ENCODE results near the gene FNDC10. TPM values are rescaled to one million over a fixed set of nuclear protein-coding genes. Genes with fewer than 3 reads are reported as not detected.
"Not testable (repeated sequence)": the region's sequence is repeated elsewhere in the genome, so short reads cannot be mapped to it uniquely, and the experiment has no call there.

FNDC10 gene
- total RNA-seq: 1 to 10 TPM in 1 of 2 donors, under 1 TPM in 1; 0.54 to 2.7 TPM

DNA sequence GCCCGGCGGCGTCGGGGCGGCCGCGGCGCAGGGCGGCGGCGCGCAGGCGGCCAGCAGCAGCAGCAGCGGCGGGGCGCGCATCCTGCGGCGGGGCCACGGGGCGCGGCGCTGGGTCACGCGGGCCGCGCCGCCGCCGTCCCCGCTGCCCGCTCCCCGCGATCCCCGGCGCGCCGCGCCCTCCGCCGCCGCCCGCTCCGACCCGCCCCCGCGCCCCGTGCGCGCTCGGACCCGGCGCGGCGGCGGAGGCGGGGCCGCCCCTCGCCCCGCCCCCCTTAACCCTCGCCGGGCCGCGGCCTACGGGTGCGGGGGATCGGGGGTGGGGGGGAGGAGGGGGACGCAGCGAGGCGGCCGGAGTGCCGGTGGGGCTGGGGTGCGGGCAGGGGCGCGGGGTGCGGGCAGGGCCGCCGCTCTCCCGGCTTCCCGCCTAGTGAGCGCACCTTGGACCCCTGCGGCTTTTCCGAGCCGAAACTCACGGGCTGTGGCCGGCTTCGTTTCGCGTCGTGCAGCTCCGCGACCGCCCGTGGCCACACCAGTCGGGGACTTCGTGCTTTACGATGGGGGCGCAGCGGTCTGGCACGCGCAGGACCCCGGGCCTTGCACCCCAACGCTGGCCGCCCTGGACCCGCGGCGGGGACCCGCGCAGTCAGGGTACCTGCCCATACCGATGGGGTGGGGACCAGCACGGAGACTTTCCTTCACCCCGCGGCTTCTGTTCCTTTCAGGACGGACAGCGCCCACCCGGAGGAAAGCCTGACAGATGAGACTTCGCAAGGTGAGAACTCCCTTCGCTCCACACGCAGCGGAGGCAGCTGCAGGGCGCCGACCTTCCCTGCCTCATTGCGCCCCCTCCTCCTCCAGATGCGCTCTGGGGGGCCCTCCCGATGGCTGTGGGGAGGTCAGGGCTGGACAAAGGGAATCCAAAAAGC is at the start of gene FNDC10:
Gene FNDC10, minus strand, starts transcription at position 201 of the 926 bp plus-strand sequence. Its CDS starts 120 bp downstream, at position 81.
- DNase-seq (ENCODE audit: low spot score) (no peak), ATAC-seq (ENCODE audit: insufficient number of reproducible peaks, low FRiP score, low read depth) (no peak)
- no peaks in the 10 kb centered on the region for H3K36me3 ChIP-seq
- H3K9me3 ChIP-seq: no peaks in the 10 kb centered on the region
- H3K4me1 ChIP-seq (ENCODE audit: control insufficient read depth in 1 of 2, low read depth in 2 of 2): peaks cover 0 to 14% of the 10 kb centered on the region in 2 donors
- TF ChIP-seq, protein P1, sequence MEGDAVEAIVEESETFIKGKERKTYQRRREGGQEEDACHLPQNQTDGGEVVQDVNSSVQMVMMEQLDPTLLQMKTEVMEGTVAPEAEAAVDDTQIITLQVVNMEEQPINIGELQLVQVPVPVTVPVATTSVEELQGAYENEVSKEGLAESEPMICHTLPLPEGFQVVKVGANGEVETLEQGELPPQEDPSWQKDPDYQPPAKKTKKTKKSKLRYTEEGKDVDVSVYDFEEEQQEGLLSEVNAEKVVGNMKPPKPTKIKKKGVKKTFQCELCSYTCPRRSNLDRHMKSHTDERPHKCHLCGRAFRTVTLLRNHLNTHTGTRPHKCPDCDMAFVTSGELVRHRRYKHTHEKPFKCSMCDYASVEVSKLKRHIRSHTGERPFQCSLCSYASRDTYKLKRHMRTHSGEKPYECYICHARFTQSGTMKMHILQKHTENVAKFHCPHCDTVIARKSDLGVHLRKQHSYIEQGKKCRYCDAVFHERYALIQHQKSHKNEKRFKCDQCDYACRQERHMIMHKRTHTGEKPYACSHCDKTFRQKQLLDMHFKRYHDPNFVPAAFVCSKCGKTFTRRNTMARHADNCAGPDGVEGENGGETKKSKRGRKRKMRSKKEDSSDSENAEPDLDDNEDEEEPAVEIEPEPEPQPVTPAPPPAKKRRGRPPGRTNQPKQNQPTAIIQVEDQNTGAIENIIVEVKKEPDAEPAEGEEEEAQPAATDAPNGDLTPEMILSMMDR (IDR thresholded peaks at IDR 0.05): no peak
- no peaks in the 10 kb centered on the region for H3K27me3 ChIP-seq (replicated peaks; ENCODE audit: insufficient read depth)
- H3K4me3 ChIP-seq: peak within 1 kb of the TSS; percentile 60
- no peak within 1 kb of the TSS for H3K27ac ChIP-seq

DNA sequence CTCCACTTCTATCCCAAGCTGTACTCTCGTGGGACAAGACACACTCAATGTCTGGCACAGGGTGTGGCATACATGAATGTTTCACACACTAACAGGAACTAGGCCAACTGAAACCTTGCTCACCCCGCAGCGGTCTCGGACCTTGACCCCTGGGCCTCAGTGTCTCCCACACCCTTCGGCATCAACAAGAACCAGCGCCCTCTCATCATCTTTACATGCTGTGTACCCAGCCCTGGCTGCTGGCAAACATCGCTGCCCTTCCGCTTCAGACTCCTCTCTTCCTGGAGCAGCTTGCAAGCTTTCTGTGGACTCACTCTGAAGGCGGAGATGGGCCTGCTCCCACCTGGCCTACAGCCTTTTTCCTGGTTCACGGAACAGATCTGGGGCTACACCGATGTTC is 48.3 kb upstream of the FNDC10 start:
- peaks cover 55% of the 10 kb centered on the region for H3K36me3 ChIP-seq
- not testable (repeated sequence) for DNase-seq (ENCODE audit: low spot score); H3K27ac ChIP-seq

DNA sequence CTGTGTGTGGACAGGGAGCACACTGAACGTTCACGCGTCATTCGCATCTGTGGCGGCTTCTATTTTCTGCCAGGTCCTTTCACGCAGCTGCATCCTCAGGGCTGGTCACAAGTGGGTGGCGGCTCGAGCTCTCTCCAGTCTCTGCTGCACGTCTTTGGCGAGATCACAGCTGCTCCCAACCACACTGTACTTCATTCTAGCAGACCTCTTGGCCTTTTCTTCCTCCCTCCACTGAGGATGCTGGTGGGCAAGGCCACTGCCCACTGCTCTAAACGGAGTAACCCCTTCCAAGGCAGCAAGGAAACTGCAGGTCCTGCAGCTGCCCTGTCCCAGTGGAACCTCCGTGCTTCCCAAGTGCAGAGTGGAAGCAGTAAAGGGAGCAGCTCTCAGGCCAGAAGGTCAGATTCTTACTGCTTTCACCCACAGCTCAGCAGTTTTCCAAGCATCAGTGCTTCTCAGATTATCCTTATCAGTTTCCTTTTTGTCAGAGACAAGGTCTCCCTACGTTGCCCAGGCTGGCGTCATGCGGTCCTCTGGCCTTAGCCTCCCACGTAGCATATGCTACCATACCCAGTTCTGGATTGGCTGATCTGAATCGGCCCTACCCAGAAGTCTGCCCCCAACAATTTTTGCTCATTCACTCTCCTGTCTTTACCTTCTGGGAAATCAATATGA is 47.8 kb upstream of the FNDC10 start:
- ATAC-seq (ENCODE audit: insufficient number of reproducible peaks, low FRiP score, low read depth); H3K4me1 ChIP-seq (ENCODE audit: control insufficient read depth in 1 of 2, low read depth in 2 of 2); H3K27ac ChIP-seq; DNase-seq (ENCODE audit: low spot score); H3K27me3 ChIP-seq (replicated peaks; ENCODE audit: insufficient read depth); H3K9me3 ChIP-seq; H3K4me3 ChIP-seq: not testable (repeated sequence)
- H3K36me3 ChIP-seq: peaks cover 50% of the 10 kb centered on the region

More for the DNA sequence above, 48.3 kb upstream of the FNDC10 start:
- not testable (repeated sequence) for H3K27me3 ChIP-seq (replicated peaks; ENCODE audit: insufficient read depth); H3K9me3 ChIP-seq; H3K4me1 ChIP-seq (ENCODE audit: control insufficient read depth in 1 of 2, low read depth in 2 of 2); H3K4me3 ChIP-seq; ATAC-seq (ENCODE audit: insufficient number of reproducible peaks, low FRiP score, low read depth)

DNA sequence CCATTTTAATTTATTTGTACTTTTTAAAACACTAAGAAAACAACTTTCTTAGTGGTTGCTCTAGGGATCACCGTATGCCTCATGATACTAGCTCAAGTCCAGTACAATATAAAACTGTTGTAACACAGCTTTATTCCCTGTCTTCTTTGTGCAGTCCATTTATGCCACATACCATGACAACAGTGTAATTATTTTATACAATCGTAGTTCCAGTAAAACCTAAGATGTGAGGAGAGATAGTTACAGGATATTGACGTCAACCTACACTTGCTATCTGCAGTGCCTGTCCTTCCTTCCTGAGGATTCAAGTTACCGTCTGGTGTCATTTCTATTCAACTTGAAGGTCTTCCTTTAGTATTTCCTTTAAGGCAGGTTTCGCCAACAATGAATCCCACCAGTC is 46.4 kb upstream of the FNDC10 start:
- not testable (repeated sequence) for ATAC-seq (ENCODE audit: insufficient number of reproducible peaks, low FRiP score, low read depth); DNase-seq (ENCODE audit: low spot score); H3K27ac ChIP-seq; H3K27me3 ChIP-seq (replicated peaks; ENCODE audit: insufficient read depth); H3K4me1 ChIP-seq (ENCODE audit: control insufficient read depth in 1 of 2, low read depth in 2 of 2); H3K9me3 ChIP-seq; H3K4me3 ChIP-seq
- H3K36me3 ChIP-seq: peaks cover 36% of the 10 kb centered on the region

DNA sequence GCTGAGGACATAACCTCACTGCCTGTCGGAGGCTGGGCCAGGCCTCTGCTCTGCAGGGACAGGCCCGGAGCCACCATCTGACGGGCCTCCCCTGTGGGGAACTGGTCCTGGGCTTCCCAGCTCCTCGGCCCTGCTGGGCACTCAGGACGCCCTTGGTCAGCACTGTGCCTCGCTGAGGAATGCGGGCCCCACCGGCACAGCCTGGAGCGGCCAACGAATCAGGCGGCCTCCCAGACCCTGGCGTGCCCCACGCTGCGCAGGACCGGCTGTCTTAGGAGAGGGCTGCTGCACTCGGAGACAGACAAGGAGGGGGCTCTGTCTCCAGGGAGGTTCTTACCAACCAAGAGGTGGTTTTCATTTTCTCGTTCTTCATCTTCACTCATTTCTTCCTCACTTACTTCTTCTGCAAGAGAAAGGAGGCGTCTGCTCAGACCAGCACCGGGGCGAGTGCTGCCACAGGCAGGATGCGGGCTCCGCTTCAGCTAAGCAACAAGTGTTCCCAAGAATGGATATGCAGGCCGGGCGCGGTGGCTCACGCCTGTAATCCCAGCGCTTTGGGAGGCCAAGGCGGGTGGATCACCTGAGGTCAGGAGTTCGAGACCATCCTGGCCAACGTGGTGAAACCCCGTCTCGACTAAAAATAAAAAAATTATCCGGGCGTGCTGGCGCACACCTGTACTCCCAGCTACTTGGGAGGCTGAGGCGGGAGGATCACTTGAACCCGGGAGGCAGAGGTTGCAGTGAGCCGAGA is 41.0 kb upstream of the FNDC10 start:
- not testable (repeated sequence) for H3K4me3 ChIP-seq; ATAC-seq (ENCODE audit: insufficient number of reproducible peaks, low FRiP score, low read depth); DNase-seq (ENCODE audit: low spot score); H3K27me3 ChIP-seq (replicated peaks; ENCODE audit: insufficient read depth); H3K4me1 ChIP-seq (ENCODE audit: control insufficient read depth in 1 of 2, low read depth in 2 of 2); H3K9me3 ChIP-seq; H3K27ac ChIP-seq
- peaks cover 10% of the 10 kb centered on the region for H3K36me3 ChIP-seq

DNA sequence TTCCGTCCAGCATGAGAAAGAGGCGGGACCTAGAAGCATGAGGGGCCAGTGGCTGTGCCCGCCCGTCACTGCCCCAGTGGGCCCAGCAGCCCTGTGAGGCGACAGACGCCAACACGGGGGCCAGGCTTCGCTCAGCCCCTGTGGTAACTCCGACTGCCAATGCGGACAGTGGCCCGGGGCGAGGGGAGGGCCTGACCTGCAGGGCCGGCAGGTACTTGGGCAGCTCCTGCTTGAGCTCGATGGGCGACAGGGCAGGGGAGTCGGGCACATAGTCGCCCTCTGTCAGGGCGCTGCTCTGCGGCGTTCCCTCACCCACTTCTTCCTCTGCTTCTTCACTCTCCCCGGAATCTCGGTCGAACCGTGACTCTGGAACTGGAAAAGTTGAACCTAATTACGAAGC is 40.1 kb upstream of the FNDC10 start:
- ATAC-seq (ENCODE audit: insufficient number of reproducible peaks, low FRiP score, low read depth); H3K4me1 ChIP-seq (ENCODE audit: control insufficient read depth in 1 of 2, low read depth in 2 of 2); H3K9me3 ChIP-seq; H3K27me3 ChIP-seq (replicated peaks; ENCODE audit: insufficient read depth); H3K27ac ChIP-seq; DNase-seq (ENCODE audit: low spot score); H3K4me3 ChIP-seq: not testable (repeated sequence)
- peaks cover 10% of the 10 kb centered on the region for H3K36me3 ChIP-seq

DNA sequence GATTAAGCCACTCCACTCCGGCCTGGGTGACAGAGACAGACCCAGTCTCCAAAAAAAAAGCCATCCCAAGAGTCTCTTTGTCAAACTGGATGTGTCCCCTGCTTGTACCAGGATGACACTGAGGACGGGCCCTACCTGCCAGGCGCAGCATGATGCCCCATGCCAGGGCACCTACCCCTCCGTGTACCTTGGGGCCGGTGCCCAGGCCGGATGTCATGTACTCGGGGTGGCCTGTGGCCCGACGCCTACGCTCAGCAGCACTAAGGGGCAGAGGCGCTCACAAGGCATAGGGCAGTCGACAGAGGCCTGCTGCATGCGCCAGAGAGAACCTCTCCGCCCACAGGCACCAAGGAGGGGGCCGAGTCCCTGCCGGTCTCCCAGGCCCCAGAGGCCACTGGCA is 39.4 kb upstream of the FNDC10 start:
- H3K4me3 ChIP-seq; ATAC-seq (ENCODE audit: insufficient number of reproducible peaks, low FRiP score, low read depth); H3K4me1 ChIP-seq (ENCODE audit: control insufficient read depth in 1 of 2, low read depth in 2 of 2); DNase-seq (ENCODE audit: low spot score); H3K27ac ChIP-seq; H3K27me3 ChIP-seq (replicated peaks; ENCODE audit: insufficient read depth); H3K9me3 ChIP-seq: not testable (repeated sequence)
- H3K36me3 ChIP-seq: peaks cover 10% of the 10 kb centered on the region

DNA sequence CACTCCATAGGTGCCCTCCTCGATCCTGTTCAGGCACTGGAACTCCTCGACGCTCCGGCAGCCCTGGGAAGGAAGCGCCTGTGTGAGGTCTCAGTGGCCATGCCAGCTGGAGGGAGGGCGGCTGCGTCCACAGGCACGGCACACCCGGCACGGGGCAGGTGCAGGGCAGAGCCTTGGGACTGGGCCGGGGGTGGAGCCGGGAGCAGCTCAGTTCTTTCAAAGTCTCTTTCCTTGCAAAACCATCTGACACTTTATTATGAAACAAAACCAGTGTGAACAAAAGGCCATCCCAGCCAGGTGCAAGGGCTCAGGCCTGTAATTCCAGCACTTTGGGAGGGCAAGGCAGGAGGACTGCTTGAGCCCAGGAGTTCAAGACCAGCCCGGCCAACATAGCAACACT is 38.6 kb upstream of the FNDC10 start:
- peaks cover 10% of the 10 kb centered on the region for H3K36me3 ChIP-seq
- H3K4me3 ChIP-seq; ATAC-seq (ENCODE audit: insufficient number of reproducible peaks, low FRiP score, low read depth); H3K27ac ChIP-seq; H3K9me3 ChIP-seq; DNase-seq (ENCODE audit: low spot score); H3K27me3 ChIP-seq (replicated peaks; ENCODE audit: insufficient read depth); H3K4me1 ChIP-seq (ENCODE audit: control insufficient read depth in 1 of 2, low read depth in 2 of 2): not testable (repeated sequence)

DNA sequence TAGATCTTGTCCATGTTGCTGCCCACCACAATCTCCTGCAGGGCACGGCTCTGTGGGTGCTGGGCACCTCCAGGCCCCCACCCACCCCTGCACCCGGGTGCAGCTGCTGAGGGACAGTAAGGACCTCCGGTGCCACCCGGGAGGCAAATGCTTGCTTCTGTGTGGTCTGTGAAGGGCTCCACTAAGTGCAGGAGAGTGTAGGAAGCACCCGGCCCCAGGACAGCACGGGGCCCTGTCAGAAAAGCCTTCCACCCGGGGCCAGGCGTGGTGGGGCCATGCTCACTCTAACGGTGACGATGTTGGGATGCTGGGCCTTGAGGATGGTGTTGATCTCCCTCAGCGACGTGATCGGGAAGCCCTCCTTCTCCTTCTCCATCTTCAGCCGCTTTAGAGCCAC is 37.5 kb upstream of the FNDC10 start:
- H3K36me3 ChIP-seq: peaks cover 10% of the 10 kb centered on the region
- H3K9me3 ChIP-seq; H3K27ac ChIP-seq; H3K4me1 ChIP-seq (ENCODE audit: control insufficient read depth in 1 of 2, low read depth in 2 of 2); H3K4me3 ChIP-seq; DNase-seq (ENCODE audit: low spot score); ATAC-seq (ENCODE audit: insufficient number of reproducible peaks, low FRiP score, low read depth); H3K27me3 ChIP-seq (replicated peaks; ENCODE audit: insufficient read depth): not testable (repeated sequence)

DNA sequence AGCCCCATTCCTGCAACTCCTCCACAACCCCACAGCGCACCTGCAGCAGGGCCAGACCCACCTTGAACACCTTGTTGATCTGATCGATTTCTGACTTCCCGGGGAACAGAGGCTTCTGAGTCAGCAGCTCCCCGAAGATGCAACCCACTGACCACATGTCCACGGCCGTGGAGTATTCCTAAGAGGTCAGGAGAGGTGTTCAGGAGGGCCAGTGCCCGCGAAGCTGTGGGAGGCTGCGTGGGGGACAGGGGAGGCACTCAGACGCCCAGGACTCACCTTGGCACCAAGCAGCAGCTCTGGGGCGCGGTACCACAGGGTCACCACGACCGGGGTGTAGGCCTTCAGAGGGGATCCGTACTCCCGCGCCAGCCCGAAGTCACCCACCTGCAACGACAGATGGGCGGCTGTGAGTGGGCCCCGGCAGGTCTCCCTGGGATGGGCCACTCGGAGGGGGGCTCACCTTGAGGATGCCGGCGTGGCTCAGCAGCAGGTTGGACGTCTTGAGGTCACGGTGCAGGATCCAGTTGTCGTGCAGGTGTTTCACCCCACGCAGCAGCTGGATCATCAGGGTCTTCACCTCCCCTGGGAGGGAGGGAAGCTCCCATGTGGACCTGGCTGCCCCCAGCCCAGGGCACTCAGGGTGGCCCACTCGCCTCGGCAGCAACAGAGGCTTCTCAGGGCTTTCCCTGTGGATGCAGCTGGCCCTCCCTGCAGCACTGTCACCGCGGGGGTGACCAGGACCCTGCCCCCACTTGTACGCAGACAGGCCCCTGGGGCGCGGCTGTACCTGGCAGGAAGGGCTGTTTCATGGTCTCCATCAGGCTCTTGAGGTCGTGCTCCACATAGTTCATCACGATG is 36.9 kb upstream of the FNDC10 start:
- not testable (repeated sequence) for ATAC-seq (ENCODE audit: insufficient number of reproducible peaks, low FRiP score, low read depth); H3K4me3 ChIP-seq; DNase-seq (ENCODE audit: low spot score); H3K27ac ChIP-seq; H3K4me1 ChIP-seq (ENCODE audit: control insufficient read depth in 1 of 2, low read depth in 2 of 2); H3K9me3 ChIP-seq; H3K27me3 ChIP-seq (replicated peaks; ENCODE audit: insufficient read depth)
- H3K36me3 ChIP-seq: peaks cover 10% of the 10 kb centered on the region
